Mucosa of gallbladder (tissue), 1 donor: ENCODE results near the gene OR4C5. TPM values are rescaled to one million over a fixed set of nuclear protein-coding genes. Genes with fewer than 3 reads are reported as not detected.
"Not testable (repeated sequence)": the region's sequence is repeated elsewhere in the genome, so short reads cannot be mapped to it uniquely, and the experiment has no call there.

ENCODE experiments used
- DNase-seq: peaks from one replicate; pipeline ENCODE4 v3.0.0-alpha.2; 2020; ENCODE audit warnings: low spot score
- total RNA-seq: library from RNA; stranded (reverse); gene quantifications from one replicate; pipeline ENCODE4 v1.2.1, GENCODE V29; 2021
- donor health status: DM: no; HTN: no; CAD: no.

OR4C5 gene
- total RNA-seq, result not detected

DNA sequence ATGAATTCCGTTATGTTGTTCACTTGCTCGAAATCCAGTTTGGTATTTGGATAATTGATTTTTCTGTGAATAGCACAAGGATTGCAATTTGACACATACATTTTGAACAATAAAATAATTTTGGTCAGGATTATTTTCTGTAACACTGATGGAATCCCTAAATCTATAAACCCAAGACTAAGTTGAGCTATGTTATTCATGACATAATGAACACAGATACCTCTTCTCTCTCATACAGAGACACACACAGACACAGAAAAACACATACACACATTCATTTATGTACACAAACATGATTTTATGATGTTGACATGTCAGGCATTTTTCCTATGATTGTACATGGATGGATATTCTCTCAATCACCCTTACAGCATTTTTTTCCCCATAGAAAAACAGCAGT is at the start of gene OR4C5:
Gene OR4C5, minus strand, starts transcription at position 101 of the 400 bp plus-strand sequence. Its CDS starts 0 bp downstream, at position 101.
- no peak for DNase-seq

GRCh38 chr11:48384670-48385069 is 18.4 kb upstream of the OR4C5 start:
- DNase-seq, result no peak

DNA sequence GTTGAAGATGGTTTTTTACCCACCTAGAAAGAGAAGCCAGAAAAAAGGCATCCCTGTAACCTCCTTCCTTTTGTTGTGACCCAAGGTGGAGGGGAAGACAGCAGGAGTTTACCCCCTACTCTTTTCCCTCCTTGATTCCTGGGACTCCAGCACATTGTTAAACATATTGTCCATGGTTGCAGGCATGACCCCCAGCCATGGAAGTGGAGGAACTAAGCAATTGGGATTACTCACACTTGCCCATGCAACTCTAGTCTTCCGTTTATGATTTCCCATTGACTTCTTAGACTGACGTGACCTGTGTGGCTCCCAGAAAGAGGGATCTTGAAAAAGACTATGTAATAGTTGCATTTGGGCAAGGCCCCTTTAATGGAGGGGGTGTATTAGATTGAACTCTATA is 17.9 kb upstream of the OR4C5 start:
- DNase-seq, result not testable (repeated sequence)

DNA sequence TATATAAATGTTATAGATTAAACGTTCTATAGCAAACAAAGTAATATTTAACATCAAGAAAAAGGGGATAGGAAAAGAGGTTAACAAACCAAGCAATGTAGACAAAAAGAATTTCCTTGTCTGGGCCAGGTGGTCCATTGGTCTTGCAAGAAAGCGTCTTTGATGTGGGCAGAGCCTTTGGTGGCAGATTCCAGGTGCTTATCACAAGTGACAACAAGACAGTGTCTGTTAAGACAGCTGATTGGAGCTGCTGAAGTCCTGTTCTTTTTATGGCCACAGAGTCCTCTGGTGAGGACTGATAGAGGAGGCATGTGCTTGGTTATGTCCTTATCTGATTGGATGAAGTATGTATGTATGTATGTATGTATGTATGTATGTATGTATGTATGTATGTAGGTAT is 5.0 kb downstream of the OR4C5 start:
- DNase-seq, result not testable (repeated sequence)

- DNase-seq, result no peak
Measured at GRCh38 chr11:48354677-48355076, 11.6 kb downstream of the OR4C5 start.

DNA sequence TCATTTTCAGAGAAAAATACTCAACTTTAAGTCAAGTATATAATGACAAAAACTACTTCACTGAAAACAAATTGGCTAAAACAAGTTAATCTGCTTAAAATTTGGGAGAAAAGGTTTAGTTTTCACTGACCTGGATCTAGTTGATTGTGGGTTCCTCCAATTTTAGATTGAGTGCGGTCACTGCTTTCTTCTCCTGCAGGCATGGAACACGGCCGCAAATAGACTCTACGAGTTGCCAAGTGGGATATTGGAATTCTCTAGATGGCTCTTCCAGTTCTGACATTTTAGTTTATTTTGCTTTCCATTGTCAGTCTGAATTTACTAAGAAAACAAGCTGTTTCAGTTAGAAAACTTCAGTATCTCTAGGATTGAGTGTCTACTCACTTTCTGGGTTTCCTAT is 12.3 kb downstream of the OR4C5 start:
- no peak for DNase-seq

GRCh38 chr11:48346286-48346685 is 20.0 kb downstream of the OR4C5 start:
- not testable (repeated sequence) for DNase-seq

GRCh38 chr11:48342505-48342904 is 23.8 kb downstream of the OR4C5 start:
- not testable (repeated sequence) for DNase-seq

- no peak for DNase-seq
Measured at GRCh38 chr11:48341466-48341865, 24.8 kb downstream of the OR4C5 start.

DNA sequence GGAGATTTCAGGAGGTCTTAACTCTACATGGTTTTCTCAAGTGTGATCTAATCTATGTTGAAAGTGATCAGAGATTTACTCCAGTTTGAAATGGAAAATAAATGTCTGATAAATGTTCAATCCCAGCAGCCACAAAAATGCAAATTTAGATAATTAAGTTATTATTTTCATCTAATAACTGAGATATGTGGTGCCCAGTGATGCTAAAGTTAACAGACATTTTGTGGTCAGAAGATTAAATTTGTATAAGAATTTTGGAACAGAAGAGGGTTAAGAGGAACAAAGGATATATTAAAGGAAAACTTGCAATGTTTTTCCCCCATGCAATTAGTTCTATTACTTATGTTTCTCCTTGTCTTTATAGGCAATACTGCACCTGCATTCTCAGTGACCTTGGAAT is 41.6 kb downstream of the OR4C5 start, which contains the start of gene OR4C3:
Gene OR4C3, plus strand, starts transcription at position 301 of the 400 bp plus-strand sequence. CDS start 102 bp downstream, outside the sequence.
- not testable (repeated sequence) for DNase-seq

- DNase-seq, result not testable (repeated sequence)
Measured at GRCh38 chr11:48319813-48320212, 46.5 kb downstream of the OR4C5 start.

Other genes starting within 250 kb of the OR4C5 start
- not detected for gene OR4B1, start 149.7 kb downstream of the OR4C5 start, total RNA-seq
- not detected for gene OR4X2, start 121.4 kb downstream of the OR4C5 start, total RNA-seq
- not detected for gene OR4X1, start 102.6 kb downstream of the OR4C5 start, total RNA-seq
- not detected for gene OR4S1, start 60.2 kb downstream of the OR4C5 start, total RNA-seq
- not detected for gene OR4C3, start 41.5 kb downstream of the OR4C5 start, total RNA-seq
- not detected for gene OR4A47, start 122.3 kb upstream of the OR4C5 start, total RNA-seq